Measurements from ENCODE around the gene TGFBR3. TPM values are rescaled to one million over a fixed set of nuclear protein-coding genes. Genes with fewer than 3 reads are reported as not detected.

TGFBR3 gene
- total and polyA plus RNA-seq, 2 of the 4 experiments (the other 2 are of a cell fraction), result 3.0 to 11.3 TPM

GRCh38 chr1:91746728-91747338, 139.1 kb downstream of the TGFBR3 start:
- Histone ChIP-seq H3K79me1 (ENCODE audit: low read depth in 1 of 2, low read length in 2 of 2) (peaks cover 0 to 2% of the 10 kb centered on the region in 2 experiments; a peak in 2 of 4 replicates), H3K14ac (replicated peaks; ENCODE audit: low read depth, low read length) (no peak overlapping the region), H3K9ac (ENCODE audit: low read depth, low read length) (no peak overlapping the region), H2BK5ac (ENCODE audit: low read depth, low read length, poor library complexity, severe bottlenecking) (no peak overlapping the region), H3K18ac (ENCODE audit: low read depth, low read length) (no peak overlapping the region), H3K9me3 (ENCODE audit: control insufficient read depth, insufficient read depth, low read length) (peaks cover 7% of the 10 kb centered on the region), H3K27ac (ENCODE audit: insufficient read depth, low read length) (no peak overlapping the region), H2AK5ac (ENCODE audit: low read depth, low read length) (no peak overlapping the region), H3K9me1 (ENCODE audit: insufficient read depth, low read length) (peaks cover 4% of the 10 kb centered on the region; the same call in 1 of the 2 replicates), H4K20me1 (ENCODE audit: insufficient read depth, low read length) (no peaks in the 10 kb centered on the region; the same call in 1 of the 2 replicates), H4K91ac (ENCODE audit: insufficient read depth, low read depth, low read length) (no peak overlapping the region), H2AFZ (replicated peaks; ENCODE audit: low read length, poor library complexity) (no peak overlapping the region), H3K36me3 (ENCODE audit: control insufficient read depth, insufficient read depth, low read length) (peaks cover 7% of the 10 kb centered on the region; the same call in 1 of the 2 replicates), H2BK120ac (ENCODE audit: low read depth, low read length) (no peak overlapping the region), H3K56ac (ENCODE audit: extremely low read depth, insufficient read depth, low read length) (no peak overlapping the region), H4K8ac (ENCODE audit: low read depth in 2 of 2, low read length in 2 of 2) (no peak overlapping the region), H2AK9ac (replicated peaks; ENCODE audit: low read depth, low read length, poor library complexity) (no peak overlapping the region), H2BK15ac (ENCODE audit: low read depth, low read length) (no peak overlapping the region), H3K4me1 (ENCODE audit: control insufficient read depth, insufficient read depth, low read length) (peaks cover 3% of the 10 kb centered on the region; the same call in 1 of the 2 replicates), H3K4me2 (ENCODE audit: low read depth, low read length) (no peak overlapping the region), H3K27me3 (ENCODE audit: control insufficient read depth, insufficient read depth, low read length) (no peaks in the 10 kb centered on the region), H2BK20ac (ENCODE audit: low read depth, low read length) (no peak overlapping the region), H4K5ac (ENCODE audit: low read depth, low read length) (no peak overlapping the region), H3K4me3 (ENCODE audit: insufficient read depth, low read depth, low read length) (no peak overlapping the region), H3K4ac (ENCODE audit: low read depth, low read length) (no peak overlapping the region), H3K23ac (ENCODE audit: low read depth, low read length) (no peak overlapping the region)
- ATAC-seq (ENCODE audit: low read depth) (no peak), DNase-seq (no peak)
- TF ChIP-seq SMC3 (IDR thresholded peaks at IDR 0.05; ENCODE audit: low read depth, low read length) (no peak), CEBPB (IDR thresholded peaks at IDR 0.05; ENCODE audit: low read depth, low read length) (no peak), BHLHE40 (IDR thresholded peaks at IDR 0.05; ENCODE audit: low read depth, low read length) (no peak), MAZ (IDR thresholded peaks at IDR 0.05; ENCODE audit: borderline replicate concordance, low read depth, low read length) (no peak), RFX5 (IDR thresholded peaks at IDR 0.05; ENCODE audit: low read depth, low read length) (no peak), FOS (IDR thresholded peaks at IDR 0.05; ENCODE audit: low read depth, low read length) (no peak), MAFK (IDR thresholded peaks at IDR 0.05; ENCODE audit: low read depth, low read length) (no peak), NFE2L2 (IDR thresholded peaks at IDR 0.05; ENCODE audit: low read depth, low read length) (no peak), CHD1 (IDR thresholded peaks at IDR 0.05; ENCODE audit: low read depth, low read length) (no peak)
- TF ChIP-seq, protein P1, sequence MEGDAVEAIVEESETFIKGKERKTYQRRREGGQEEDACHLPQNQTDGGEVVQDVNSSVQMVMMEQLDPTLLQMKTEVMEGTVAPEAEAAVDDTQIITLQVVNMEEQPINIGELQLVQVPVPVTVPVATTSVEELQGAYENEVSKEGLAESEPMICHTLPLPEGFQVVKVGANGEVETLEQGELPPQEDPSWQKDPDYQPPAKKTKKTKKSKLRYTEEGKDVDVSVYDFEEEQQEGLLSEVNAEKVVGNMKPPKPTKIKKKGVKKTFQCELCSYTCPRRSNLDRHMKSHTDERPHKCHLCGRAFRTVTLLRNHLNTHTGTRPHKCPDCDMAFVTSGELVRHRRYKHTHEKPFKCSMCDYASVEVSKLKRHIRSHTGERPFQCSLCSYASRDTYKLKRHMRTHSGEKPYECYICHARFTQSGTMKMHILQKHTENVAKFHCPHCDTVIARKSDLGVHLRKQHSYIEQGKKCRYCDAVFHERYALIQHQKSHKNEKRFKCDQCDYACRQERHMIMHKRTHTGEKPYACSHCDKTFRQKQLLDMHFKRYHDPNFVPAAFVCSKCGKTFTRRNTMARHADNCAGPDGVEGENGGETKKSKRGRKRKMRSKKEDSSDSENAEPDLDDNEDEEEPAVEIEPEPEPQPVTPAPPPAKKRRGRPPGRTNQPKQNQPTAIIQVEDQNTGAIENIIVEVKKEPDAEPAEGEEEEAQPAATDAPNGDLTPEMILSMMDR (conservative IDR thresholded peaks at IDR 0.05; ENCODE audit: low read depth, low read length), result no peak
- ChIA-PET CTCF (no interaction called here), POLR2A (ENCODE audit: unreplicated experiment) (no interaction called here)
- BruUV-seq (replicated peaks), result no TSS peak
- 100% methylated on average over 1 of the region's 3 CpGs; no CpG with 5 or more reads in 1 of the 2 experiments for WGBS, 2 experiments (ENCODE audit: extremely low coverage in 2 of 2, insufficient read length in 1 of 2)
- intact Hi-C loops (cut with micrococcal nuclease) (no loop called here), in situ Hi-C loops (cut with MboI; ENCODE audit: low sequenced_read_pairs) (no loop called here), dilution Hi-C loops (cut with HindIII; ENCODE audit: low sequenced_read_pairs, unreplicated experiment) (no loop called here)
